H1 (cell line): Measurements from ENCODE around the gene HSD11B1L. TPM values are rescaled to one million over a fixed set of nuclear protein-coding genes. Genes with fewer than 3 reads are reported as not detected.

Experiments used
- ATF2 ChIP-seq: IDR thresholded peaks from 2 replicates; pipeline ENCODE4 v1.6.1; 2012; ENCODE audit warnings: low read length, inconsistent platforms
- YY1 ChIP-seq: IDR thresholded peaks from 2 replicates; pipeline ENCODE4 v1.6.1; 2011; ENCODE audit warnings: low read depth, mild to moderate bottlenecking, low read length
- polyA plus RNA-seq, 7 experiments: library from polyadenylated mRNA; depleted of rRNA in 3 of 7; stranded (reverse) in 5 of 7; unstranded in 2 of 7; fragments of >200 nt in 5 of 7; fragments of 200-250 nt in 2 of 7; gene quantifications; 1 replicate in 5 of 7; 2 replicates in 1 of 7; 4 replicates in 1 of 7; pipeline versions ENCODE4 v1.2.1 to v1.2.3, GENCODE V29; 2011 to 2013; ENCODE audit warnings: missing spikeins in 2 of 7, mixed read lengths in 2 of 7
- total RNA-seq: library from RNA; stranded (reverse); fragmentation: NEBNext Ultra II Directional; extraction: Animal tissue kit (Norgen Biotek cat#: 25700); gene quantifications from 2 replicates; pipeline ENCODE4 v1.2.1, GENCODE V29; 2021
- TF ChIP-seq, protein P1 (sequence below): IDR thresholded peaks from 2 replicates; pipeline ENCODE4 v1.6.1; 2012; ENCODE audit warnings: inconsistent platforms

Gene HSD11B1L
- total and polyA plus RNA-seq, 2 of the 8 experiments (the other 6 are each of a cell fraction or from before 2014, with no cell fraction given), result 8.2 to 20.6 TPM

- TF ChIP-seq ATF2 (no peak), YY1 (no peak)
- TF ChIP-seq, protein P1, sequence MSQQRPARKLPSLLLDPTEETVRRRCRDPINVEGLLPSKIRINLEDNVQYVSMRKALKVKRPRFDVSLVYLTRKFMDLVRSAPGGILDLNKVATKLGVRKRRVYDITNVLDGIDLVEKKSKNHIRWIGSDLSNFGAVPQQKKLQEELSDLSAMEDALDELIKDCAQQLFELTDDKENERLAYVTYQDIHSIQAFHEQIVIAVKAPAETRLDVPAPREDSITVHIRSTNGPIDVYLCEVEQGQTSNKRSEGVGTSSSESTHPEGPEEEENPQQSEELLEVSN, result no peak
Observed at GRCh38 chr19:5673752-5674151, 7.1 kb upstream of the HSD11B1L start (continued).
